ENCODE data around the gene SERAC1. TPM values are rescaled to one million over a fixed set of nuclear protein-coding genes. Genes with fewer than 3 reads are reported as not detected.

The SERAC1 gene
- polyA plus RNA-seq, 1 donor (not counting 4 experiments of a cell fraction or from before 2014, with no cell fraction given) = 10.1 TPM

- FAIRE-seq = no peak
These were observed 86.5 kb downstream of the SERAC1 start for GRCh38 chr6:158081657-158081935.

GRCh38 chr6:158080849-158081656 lies 87.0 kb downstream of the SERAC1 start:
- no peaks in the 10 kb centered on the region for H3K79me2 ChIP-seq (ENCODE audit: control insufficient read depth, insufficient read depth, low read length)
- H3K27me3 ChIP-seq (ENCODE audit: control insufficient read depth, extremely low read depth, insufficient read depth, low read length) = no peaks in the 10 kb centered on the region
- no peak overlapping the region for H3K27ac ChIP-seq (ENCODE audit: control insufficient read depth, insufficient read depth, low read length)
- H3K36me3 ChIP-seq (ENCODE audit: control insufficient read depth in 2 of 2, extremely low read depth in 1 of 2, insufficient read depth in 2 of 2, low read length in 2 of 2) = peaks cover 3 to 18% of the 10 kb centered on the region in 2 experiments
- no peak overlapping the region for H3K4me3 ChIP-seq (ENCODE audit: control insufficient read depth in 2 of 3, extremely low read depth in 1 of 3, insufficient read depth in 2 of 3, low read depth in 1 of 3, low read length in 3 of 3)
- H4K20me1 ChIP-seq (ENCODE audit: control insufficient read depth, extremely low read depth, insufficient read depth, low read length) = no peaks in the 10 kb centered on the region
- H2AFZ ChIP-seq (ENCODE audit: control insufficient read depth, low read length) = no peak overlapping the region
- no peaks in the 10 kb centered on the region for H3K9me1 ChIP-seq (ENCODE audit: control insufficient read depth, extremely low read depth, insufficient read depth, low read length)
- H3K4me1 ChIP-seq (ENCODE audit: control insufficient read depth, extremely low read depth, insufficient read depth, low read length) = no peaks in the 10 kb centered on the region
- no peak overlapping the region for H3K9ac ChIP-seq (ENCODE audit: control insufficient read depth, extremely low read depth, insufficient read depth, low read length)
- FAIRE-seq (no peak), DNase-seq (ENCODE audit: low read depth, low spot score) (no peak)
- no peak overlapping the region for H3K4me2 ChIP-seq (ENCODE audit: control insufficient read depth, extremely low read depth, insufficient read depth, low read depth, low read length)
- dilution Hi-C loops (cut with MboI; ENCODE audit: extremely low pct_ligation_motif_present, low sequenced_read_pairs) = no loop called here
- H3K9me3 ChIP-seq (ENCODE audit: control insufficient read depth, low read depth, low read length) = no peaks in the 10 kb centered on the region
- TF ChIP-seq CTCF (optimal IDR thresholded peaks at IDR 0.05 in 1 of 3, IDR thresholded peaks at IDR 0.05 in 1 of 3, conservative IDR thresholded peaks at IDR 0.05 in 1 of 3; ENCODE audit: extremely low read depth in 1 of 3, insufficient read depth in 2 of 3, low read length in 3 of 3) (no peak), EZH2 (IDR thresholded peaks at IDR 0.05; ENCODE audit: low read length) (no peak)

More at GRCh38 chr6:158081657-158081935, 86.5 kb downstream of the SERAC1 start:
- H3K9me1 ChIP-seq (ENCODE audit: control insufficient read depth, extremely low read depth, insufficient read depth, low read length) = no peaks in the 10 kb centered on the region
- no peak overlapping the region for H3K9ac ChIP-seq (ENCODE audit: control insufficient read depth, extremely low read depth, insufficient read depth, low read length)
- no peak for TF ChIP-seq EZH2 (IDR thresholded peaks at IDR 0.05; ENCODE audit: low read length)
- TF ChIP-seq CTCF (optimal IDR thresholded peaks at IDR 0.05 in 1 of 3, IDR thresholded peaks at IDR 0.05 in 1 of 3, conservative IDR thresholded peaks at IDR 0.05 in 1 of 3; ENCODE audit: extremely low read depth in 1 of 3, insufficient read depth in 2 of 3, low read length in 3 of 3) = no peak
- H3K4me3 ChIP-seq (ENCODE audit: control insufficient read depth in 2 of 3, extremely low read depth in 1 of 3, insufficient read depth in 2 of 3, low read depth in 1 of 3, low read length in 3 of 3) = no peak overlapping the region
- H3K9me3 ChIP-seq (ENCODE audit: control insufficient read depth, low read depth, low read length) = no peaks in the 10 kb centered on the region
- dilution Hi-C loops (cut with MboI; ENCODE audit: extremely low pct_ligation_motif_present, low sequenced_read_pairs) = no loop called here
- no peaks in the 10 kb centered on the region for H3K4me1 ChIP-seq (ENCODE audit: control insufficient read depth, extremely low read depth, insufficient read depth, low read length)
- H3K36me3 ChIP-seq (ENCODE audit: control insufficient read depth in 2 of 2, extremely low read depth in 1 of 2, insufficient read depth in 2 of 2, low read length in 2 of 2) = peaks cover 2 to 19% of the 10 kb centered on the region in 2 experiments
- no peak overlapping the region for H3K27ac ChIP-seq (ENCODE audit: control insufficient read depth, insufficient read depth, low read length)
- H2AFZ ChIP-seq (ENCODE audit: control insufficient read depth, low read length) = no peak overlapping the region
- no peaks in the 10 kb centered on the region for H3K27me3 ChIP-seq (ENCODE audit: control insufficient read depth, extremely low read depth, insufficient read depth, low read length)
- H4K20me1 ChIP-seq (ENCODE audit: control insufficient read depth, extremely low read depth, insufficient read depth, low read length) = no peaks in the 10 kb centered on the region
- no peak overlapping the region for H3K4me2 ChIP-seq (ENCODE audit: control insufficient read depth, extremely low read depth, insufficient read depth, low read depth, low read length)
- no peak for DNase-seq (ENCODE audit: low read depth, low spot score)
- no peaks in the 10 kb centered on the region for H3K79me2 ChIP-seq (ENCODE audit: control insufficient read depth, insufficient read depth, low read length)
